H1 (cell line): Measurements from ENCODE around the gene CDC45. TPM values are rescaled to one million over a fixed set of nuclear protein-coding genes. Genes with fewer than 3 reads are reported as not detected.
A peak's percentile ranks its signal among the peaks of the same experiment; 100 is the strongest.

Experiments used
- CTCF ChIA-PET: fragments of 300-600 bp; sonication (Branson Sonifier 250); formaldehyde crosslinking; loops from one replicate; lab custom pipeline; 2021; ENCODE audit not compliant: partially characterized antibody; lab: Charles Lee
- POLR2A ChIA-PET: fragments of 300-600 bp; sonication (Branson Sonifier 250); formaldehyde crosslinking; loops from one replicate; lab custom pipeline; 2021; ENCODE audit warnings: inconsistent platforms; ENCODE audit not compliant: partially characterized antibody; lab: Charles Lee
- DNase-seq, 2 experiments: peaks; one replicate each; pipeline versions ENCODE4 v3.0.0 to v3.0.0-alpha.2; 2010 to 2022; ENCODE audit warnings: low spot score in 2 of 2, low read depth in 1 of 2, mixed read lengths in 1 of 2
- FAIRE-seq: peaks from 2 replicates; lab custom pipeline; 2011; peaks lifted over from hg19 to GRCh38; lab: Jason Lieb, UNC
- H2AFZ ChIP-seq: 2 replicates; pipeline ENCODE4 v1.8.1; 2012; ENCODE audit warnings: low read length, inconsistent platforms
- H2AK5ac ChIP-seq: 2 replicates; pipeline ENCODE4 v1.6.1; 2013; ENCODE audit warnings: low read depth, low read length
- H2BK120ac ChIP-seq: replicated peaks from 2 replicates; pipeline ENCODE3; 2013; ENCODE audit warnings: low read depth, low read length, inconsistent platforms
- H2BK12ac ChIP-seq: 2 replicates; pipeline ENCODE4 v1.6.1; 2013; ENCODE audit warnings: low read depth, low read length
- H2BK15ac ChIP-seq: 2 replicates; pipeline ENCODE4 v1.6.1; 2013; ENCODE audit warnings: low read length
- H2BK20ac ChIP-seq: 2 replicates; pipeline ENCODE4 v1.6.1; 2013; ENCODE audit warnings: low read length
- H2BK5ac ChIP-seq: 2 replicates; pipeline ENCODE4 v1.6.1; 2013; ENCODE audit warnings: low read depth, low read length
- H3K14ac ChIP-seq: 2 replicates; pipeline ENCODE4 v1.6.1; 2013; ENCODE audit warnings: inconsistent platforms; ENCODE audit not compliant: insufficient read length
- H3K18ac ChIP-seq: 2 replicates; pipeline ENCODE4 v1.6.1; 2013; ENCODE audit warnings: low read length; ENCODE audit errors: extremely low read depth
- H3K23ac ChIP-seq: 2 replicates; pipeline ENCODE4 v1.6.1; 2013; ENCODE audit warnings: inconsistent platforms; ENCODE audit not compliant: insufficient read length
- H3K23me2 ChIP-seq: 2 replicates; pipeline ENCODE4 v1.6.1; 2013; ENCODE audit warnings: low read depth, low read length
- H3K27ac ChIP-seq: 2 replicates; pipeline ENCODE4 v1.6.1; 2011; ENCODE audit warnings: low read depth, low read length, inconsistent platforms
- H3K27me3 ChIP-seq, 4 experiments: replicated peaks in 1 of 4; 1 replicate in 1 of 4; 2 replicates in 3 of 4; pipeline versions ENCODE4 v1.6.1 to v1.8.1; 2011 to 2013; ENCODE audit warnings: low read length in 3 of 4, mild to moderate bottlenecking in 3 of 4, inconsistent platforms in 2 of 4, mixed read lengths in 2 of 4, moderate library complexity in 1 of 4; ENCODE audit not compliant: control insufficient read depth in 3 of 4, insufficient read depth in 3 of 4; ENCODE audit errors: extremely low read depth in 1 of 4
- H3K36me3 ChIP-seq, 4 experiments: 2 replicates each; pipeline versions ENCODE4 v1.6.1 to v1.8.1; 2011 to 2013; ENCODE audit warnings: mild to moderate bottlenecking in 4 of 4, low read length in 3 of 4, moderate library complexity in 2 of 4, control low read depth in 1 of 4, inconsistent platforms in 1 of 4; ENCODE audit not compliant: insufficient read depth in 4 of 4, control insufficient read depth in 2 of 4
- H3K4ac ChIP-seq: replicated peaks from 2 replicates; pipeline ENCODE3; 2013; ENCODE audit warnings: low read length, low read depth, mixed read lengths, inconsistent platforms; ENCODE audit not compliant: insufficient read length
- H3K4me1 ChIP-seq, 4 experiments: replicated peaks in 1 of 4; 1 replicate in 1 of 4; 2 replicates in 3 of 4; pipeline versions ENCODE4 v1.6.1 to v1.8.1; 2011 to 2013; ENCODE audit warnings: low read length in 3 of 4, inconsistent platforms in 2 of 4, mixed read lengths in 1 of 4; ENCODE audit not compliant: insufficient read depth in 4 of 4, control insufficient read depth in 3 of 4
- H3K4me2 ChIP-seq, 2 experiments: 2 replicates each; pipeline versions ENCODE4 v1.6.1 to v1.8.1; 2011 to 2013; ENCODE audit warnings: low read depth in 2 of 2, low read length in 2 of 2, control low read depth in 1 of 2, inconsistent platforms in 1 of 2, mild to moderate bottlenecking in 1 of 2; ENCODE audit not compliant: insufficient read depth in 1 of 2
- H3K4me3 ChIP-seq, 4 experiments: fragments of 200-600, 300-600 bp in 1 of 4; sonication (generic), shearing (Covaris generic), sonication (Bioruptor Twin) in 1 of 4; 2 replicates each; pipeline versions ENCODE4 v1.5.1 to v1.8.1; 2011 to 2016; ENCODE audit warnings: low read length in 4 of 4, low read depth in 3 of 4, control low read depth in 2 of 4, inconsistent platforms in 2 of 4, mild to moderate bottlenecking in 2 of 4, mixed read lengths in 1 of 4, moderate library complexity in 1 of 4; ENCODE audit not compliant: insufficient read depth in 2 of 4; ENCODE audit errors: extremely low read depth in 1 of 4
- H3K56ac ChIP-seq: replicated peaks from 2 replicates; pipeline ENCODE3; 2013; ENCODE audit warnings: low read depth, mild to moderate bottlenecking, mixed read lengths, low read length, inconsistent platforms; ENCODE audit not compliant: insufficient read length
- H3K79me1 ChIP-seq: 2 replicates; pipeline ENCODE4 v1.6.1; 2013; ENCODE audit warnings: low read depth, low read length, control low read depth
- H3K79me2 ChIP-seq, 2 experiments: 2 replicates each; pipeline versions ENCODE4 v1.6.1 to v1.8.1; 2012 to 2013; ENCODE audit warnings: low read length in 2 of 2, mild to moderate bottlenecking in 2 of 2, inconsistent platforms in 1 of 2; ENCODE audit not compliant: insufficient read depth in 2 of 2, control insufficient read depth in 1 of 2
- H3K9ac ChIP-seq, 4 experiments: replicated peaks in 1 of 4; 1 replicate in 1 of 4; 2 replicates in 3 of 4; pipeline versions ENCODE4 v1.6.1 to v1.8.1; 2011 to 2013; ENCODE audit warnings: low read depth in 3 of 4, low read length in 3 of 4, control low read depth in 2 of 4, mild to moderate bottlenecking in 2 of 4, moderate library complexity in 2 of 4, inconsistent platforms in 1 of 4; ENCODE audit errors: extremely low read depth in 1 of 4
- H3K9me3 ChIP-seq, 2 experiments: 2 replicates each; pipeline versions ENCODE4 v1.6.1 to v1.8.1; 2012 to 2013; ENCODE audit warnings: mild to moderate bottlenecking in 2 of 2, moderate library complexity in 2 of 2, control low read depth in 1 of 2, inconsistent platforms in 1 of 2, low read depth in 1 of 2, low read length in 1 of 2, mixed read lengths in 1 of 2; ENCODE audit not compliant: insufficient read depth in 2 of 2
- H4K20me1 ChIP-seq, 2 experiments: replicated peaks in 1 of 2; 2 replicates each; pipeline versions ENCODE3 to v1.8.1; 2011 to 2013; ENCODE audit warnings: inconsistent platforms in 2 of 2, low read length in 2 of 2, mild to moderate bottlenecking in 1 of 2; ENCODE audit not compliant: insufficient read depth in 2 of 2, control insufficient read depth in 1 of 2
- H4K5ac ChIP-seq: 2 replicates; pipeline ENCODE4 v1.6.1; 2013; ENCODE audit warnings: low read length, low read depth, mixed read lengths, inconsistent platforms; ENCODE audit not compliant: insufficient read length
- H4K8ac ChIP-seq: 2 replicates; pipeline ENCODE4 v1.8.0; 2013; ENCODE audit warnings: mild to moderate bottlenecking, moderate library complexity, low read length, inconsistent platforms; ENCODE audit not compliant: insufficient read depth; ENCODE audit errors: extremely low read depth
- H4K91ac ChIP-seq: replicated peaks from 2 replicates; pipeline ENCODE3; 2013; ENCODE audit warnings: low read length, mixed read lengths, inconsistent platforms; ENCODE audit not compliant: insufficient read length
- CHD1 ChIP-seq: IDR thresholded peaks from 2 replicates; pipeline ENCODE4 v1.6.1; 2012; ENCODE audit warnings: low read depth, low read length, improper control_type of control experiment
- GABPA ChIP-seq: IDR thresholded peaks from 2 replicates; pipeline ENCODE4 v1.6.1; 2011; ENCODE audit warnings: mild to moderate bottlenecking, low read length, moderate library complexity, borderline replicate concordance; ENCODE audit not compliant: insufficient read depth
- GTF2F1 ChIP-seq: IDR thresholded peaks from 2 replicates; pipeline ENCODE4 v1.6.1; 2012; ENCODE audit warnings: low read depth, low read length, improper control_type of control experiment, borderline replicate concordance
- HDAC2 ChIP-seq, 2 experiments: fragments of 300-600 bp in 1 of 2; sonication (generic) in 1 of 2; IDR thresholded peaks; 2 replicates each; pipeline ENCODE4 v1.6.1; 2011 to 2012; ENCODE audit warnings: low read depth in 2 of 2, low read length in 2 of 2, mild to moderate bottlenecking in 2 of 2, moderate library complexity in 2 of 2, borderline replicate concordance in 1 of 2, inconsistent platforms in 1 of 2
- HDAC6 ChIP-seq: IDR thresholded peaks from one replicate; pipeline ENCODE4 v1.7.1; 2012; ENCODE audit warnings: low read depth, mild to moderate bottlenecking, inconsistent platforms, low read length, moderate library complexity
- JUN ChIP-seq: IDR thresholded peaks from 2 replicates; pipeline ENCODE4 v1.6.1; 2011; ENCODE audit warnings: low read depth, mild to moderate bottlenecking, improper control_type of control experiment, low read length
- KDM5A ChIP-seq: fragments of 200-600 bp; IDR thresholded peaks from 2 replicates; pipeline ENCODE4 v1.7.1; 2012; ENCODE audit warnings: mild to moderate bottlenecking, low read length, inconsistent platforms, mixed read lengths
- RXRA ChIP-seq: IDR thresholded peaks from 2 replicates; pipeline ENCODE4 v1.6.1; 2011; ENCODE audit warnings: low read depth, mild to moderate bottlenecking, low read length, moderate library complexity; ENCODE audit not compliant: insufficient read depth
- SAP30 ChIP-seq: fragments of 300-600 bp; sonication (generic); IDR thresholded peaks from 2 replicates; pipeline ENCODE4 v1.7.1; 2012; ENCODE audit warnings: low read length, moderate library complexity, mild to moderate bottlenecking, inconsistent platforms; ENCODE audit not compliant: insufficient read depth, insufficient replicate concordance
- TAF7 ChIP-seq: optimal IDR thresholded peaks from 2 replicates; pipeline ENCODE3; 2011; ENCODE audit warnings: low read depth, mild to moderate bottlenecking, inconsistent platforms, low read length, moderate library complexity, borderline replicate concordance
- WGBS, 2 experiments: shearing (Covaris generic) in 1 of 2; methylation state at CpG; one replicate each; pipeline versions ENCODE4 v1.1.6 to v1.1.7; 2013 to 2015; ENCODE audit warnings: low lambda C conversion rate in 2 of 2, mixed read lengths in 2 of 2, inconsistent platforms in 1 of 2, low coverage in 1 of 2, missing lambda C conversion rate in 1 of 2; ENCODE audit not compliant: insufficient replicate concordance in 2 of 2, insufficient coverage in 1 of 2, insufficient read length in 1 of 2; ENCODE audit errors: extremely low coverage in 1 of 2, missing lambda C conversion rate in 1 of 2; 5-methylcytosine and 5-hydroxymethylcytosine counted together
- polyA plus RNA-seq, 7 experiments: library from polyadenylated mRNA; depleted of rRNA in 3 of 7; stranded (reverse) in 5 of 7; unstranded in 2 of 7; fragments of >200 nt in 5 of 7; fragments of 200-250 nt in 2 of 7; gene quantifications; 1 replicate in 5 of 7; 2 replicates in 1 of 7; 4 replicates in 1 of 7; pipeline versions ENCODE4 v1.2.1 to v1.2.3, GENCODE V29; 2011 to 2013; ENCODE audit warnings: missing spikeins in 2 of 7, mixed read lengths in 2 of 7
- total RNA-seq: library from RNA; stranded (reverse); fragmentation: NEBNext Ultra II Directional; extraction: Animal tissue kit (Norgen Biotek cat#: 25700); gene quantifications from 2 replicates; pipeline ENCODE4 v1.2.1, GENCODE V29; 2021

CDC45 gene
- total and polyA plus RNA-seq, 2 of the 8 experiments (the other 6 are each of a cell fraction or from before 2014, with no cell fraction given) = 31.9 to 37.7 TPM

DNA sequence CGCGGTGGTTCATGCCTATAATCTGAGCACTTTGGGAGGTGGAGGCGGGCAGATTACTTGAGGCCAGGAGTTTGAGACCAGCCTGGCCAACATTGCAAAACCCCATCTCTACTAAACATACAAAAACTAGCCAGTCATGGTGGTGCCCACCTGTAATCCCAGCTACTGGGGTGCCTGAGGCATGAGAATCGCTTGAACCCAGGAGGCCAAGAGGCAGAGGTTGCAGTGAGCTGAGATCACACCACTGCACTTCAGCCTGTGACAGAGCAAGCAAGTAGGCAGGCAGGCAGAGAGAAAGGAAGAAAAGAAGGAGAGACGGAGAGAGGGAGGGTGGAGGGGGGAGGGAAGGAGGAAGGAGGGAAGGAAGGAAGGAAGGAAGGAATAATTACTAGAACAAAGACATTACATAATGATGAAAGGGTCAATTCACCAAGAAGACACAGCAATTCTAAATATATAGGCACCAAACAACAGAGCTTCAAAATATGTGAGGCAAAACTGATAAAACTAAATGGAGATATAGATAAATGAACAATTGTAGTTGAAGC lies 58.3 kb downstream of the CDC45 start:
- H3K4me2 ChIP-seq = no peak overlapping the region
- no peak overlapping the region for H2BK120ac ChIP-seq
- WGBS, 2 experiments = 88% methylated on average over 5 of the region's 5 CpGs; no CpG with 5 or more reads in 1 of the 2 experiments
- no peaks in the 10 kb centered on the region for H3K27me3 ChIP-seq
- no peak overlapping the region for H2BK20ac ChIP-seq
- H3K4me1 ChIP-seq = no peaks in the 10 kb centered on the region; a peak in 1 of 7 replicates
- no peak overlapping the region for H3K4ac ChIP-seq
- no peak overlapping the region for H3K27ac ChIP-seq
- H3K9me3 ChIP-seq = no peaks in the 10 kb centered on the region
- no peak for TF ChIP-seq GABPA
- TF ChIP-seq CHD1 = no peak
- no peak for TF ChIP-seq GTF2F1
- no peak for TF ChIP-seq TAF7
- no peak for TF ChIP-seq HDAC2 (IDR thresholded peaks at IDR 0.05; ENCODE audit: borderline replicate concordance in 1 of 2, low read depth in 2 of 2, low read length in 2 of 2)
- TF ChIP-seq SAP30 = no peak
- no peak for TF ChIP-seq HDAC6
- no peak for TF ChIP-seq JUN
- no peak for TF ChIP-seq KDM5A
- TF ChIP-seq RXRA = no peak
- FAIRE-seq (no peak), DNase-seq (no peak)
- no peaks in the 10 kb centered on the region for H3K79me1 ChIP-seq
- H4K5ac ChIP-seq = no peak overlapping the region
- no peaks in the 10 kb centered on the region for H4K20me1 ChIP-seq
- H3K18ac ChIP-seq = peak overlapping the region; percentile 48; the same call in 1 of the 2 replicates
- no peak overlapping the region for H3K23ac ChIP-seq
- H2BK12ac ChIP-seq = no peak overlapping the region
- no peak overlapping the region for H3K14ac ChIP-seq
- no peak overlapping the region for H4K91ac ChIP-seq
- H2BK15ac ChIP-seq = no peak overlapping the region
- H2AK5ac ChIP-seq = no peak overlapping the region
- H4K8ac ChIP-seq = no peak overlapping the region
- H2AFZ ChIP-seq = 0 out of 2 replicates have a peak overlapping the region, but pooled peaks have one; percentile 62
- no peaks in the 10 kb centered on the region for H3K23me2 ChIP-seq
- no peaks in the 10 kb centered on the region for H3K79me2 ChIP-seq
- no peaks in the 10 kb centered on the region for H3K36me3 ChIP-seq
- no peak overlapping the region; the same call in 1 of the 2 replicates for H2BK5ac ChIP-seq
- ChIA-PET CTCF (interaction anchor here (0.7 to 2.0 kb wide), 4 partner anchors 12 to 105 kb away, joined by 3 to 6 read pairs (median 3); no protein-coding TSS in a partner anchor), POLR2A (interaction anchor here (1.3 to 1.6 kb wide), 2 partner anchors 22 to 72 kb away, joined by 3 read pairs; no protein-coding TSS in a partner anchor)
- H3K4me3 ChIP-seq = no peak overlapping the region
- no peak overlapping the region for H3K56ac ChIP-seq
- no peak overlapping the region for H3K9ac ChIP-seq
